SU-DHL-6 (cell line): ENCODE measurements around the gene MYPN.

ENCODE experiments used
- H2AFZ ChIP-seq: fragments of 200-600 bp; sonication (generic); 2 replicates; pipeline ENCODE4 v1.6.1; 2014; ENCODE audit warnings: low read depth, mild to moderate bottlenecking, moderate library complexity, mixed read lengths, antibody characterized with exemption, low read length; ENCODE audit not compliant: severe bottlenecking
- H3F3A ChIP-seq: fragments of 200-600 bp; shearing (Covaris generic); 2 replicates; pipeline ENCODE4 v1.6.0; 2016; ENCODE audit warnings: antibody characterized with exemption, mild to moderate bottlenecking; ENCODE audit not compliant: insufficient read depth
- H3K27ac ChIP-seq: fragments of 200-600 bp; sonication (generic); 2 replicates; pipeline ENCODE4 v1.5.1; 2016; ENCODE audit warnings: low read depth, mild to moderate bottlenecking, low read length, moderate library complexity, mixed read lengths
- H3K27me3 ChIP-seq: fragments of 200-600 bp; sonication (generic), shearing (Covaris generic); 2 replicates; pipeline ENCODE4 v1.6.0; 2014; ENCODE audit warnings: mild to moderate bottlenecking, low read length
- H3K36me3 ChIP-seq: fragments of 200-600 bp; sonication (generic); 2 replicates; pipeline ENCODE4 v1.6.1; 2014; ENCODE audit warnings: mild to moderate bottlenecking, low read length, mixed read lengths
- H3K4me2 ChIP-seq: fragments of 300-600, 200-600 bp; shearing (Covaris generic), sonication (generic); 2 replicates; pipeline ENCODE4 v1.6.0; 2014; ENCODE audit warnings: low read length, low read depth, mild to moderate bottlenecking; ENCODE audit not compliant: poor library complexity, severe bottlenecking
- H3K4me3 ChIP-seq: fragments of 200-600 bp; sonication (generic); 2 replicates; pipeline ENCODE4 v1.5.1; 2014; ENCODE audit warnings: antibody characterized with exemption, low read length, mild to moderate bottlenecking, mixed read lengths; ENCODE audit not compliant: insufficient read depth, poor library complexity, severe bottlenecking
- H3K79me2 ChIP-seq: fragments of 200-600 bp; sonication (generic); 2 replicates; pipeline ENCODE4 v1.6.1; 2014; ENCODE audit warnings: mild to moderate bottlenecking, low read length, moderate library complexity; ENCODE audit not compliant: insufficient read depth
- H3K9ac ChIP-seq: fragments of 200-600 bp; sonication (generic); 2 replicates; pipeline ENCODE4 v1.7.0; 2014; ENCODE audit warnings: mild to moderate bottlenecking, low read length
- H3K9me2 ChIP-seq: fragments of 200-600 bp; sonication (generic); replicated peaks from 2 replicates; pipeline ENCODE4 v1.6.1; 2014; ENCODE audit warnings: low read length; ENCODE audit not compliant: insufficient read depth
- H3K9me3 ChIP-seq: fragments of 200-600 bp; sonication (generic); 2 replicates; pipeline ENCODE4 v1.6.1; 2014; ENCODE audit warnings: low read length, mixed read lengths; ENCODE audit not compliant: insufficient read depth
- H4K20me1 ChIP-seq: fragments of 200-600 bp; sonication (generic); 2 replicates; pipeline ENCODE4 v1.6.1; 2014; ENCODE audit warnings: low read depth, mild to moderate bottlenecking, antibody characterized with exemption, low read length, moderate library complexity, mixed read lengths
- CTCF ChIP-seq: fragments of 200-600 bp; sonication (generic); IDR thresholded peaks from one replicate; pipeline ENCODE4 v1.5.1; 2017; ENCODE audit warnings: antibody characterized with exemption, mild to moderate bottlenecking, low read length, moderate library complexity; ENCODE audit not compliant: insufficient read depth, poor library complexity, severe bottlenecking
- EZH2phosphoT487 ChIP-seq: fragments of 200-600 bp; sonication (generic), shearing (Covaris generic); conservative IDR thresholded peaks from 2 replicates; pipeline ENCODE4 v1.6.1; 2018; ENCODE audit warnings: mild to moderate bottlenecking, antibody characterized with exemption, low read length, moderate library complexity, mixed read lengths

MYPN gene

GRCh38 chr10:68103901-68104300 is 5.4 kb upstream of the MYPN start:
- Histone ChIP-seq H2AFZ (no peak overlapping the region), H3K9ac (no peak overlapping the region), H3K79me2 (no peaks in the 10 kb centered on the region), H3F3A (no peaks in the 10 kb centered on the region), H3K9me3 (no peaks in the 10 kb centered on the region), H4K20me1 (no peaks in the 10 kb centered on the region), H3K4me2 (no peak overlapping the region), H3K4me3 (no peak overlapping the region), H3K27ac (no peak overlapping the region), H3K9me2 (no peaks in the 10 kb centered on the region), H3K27me3 (no peaks in the 10 kb centered on the region), H3K36me3 (no peaks in the 10 kb centered on the region)
- no peak for TF ChIP-seq CTCF
- no peak for TF ChIP-seq EZH2phosphoT487

- Histone ChIP-seq H3F3A (no peaks in the 10 kb centered on the region), H2AFZ (peak overlapping the region; percentile 12), H3K9ac (no peak overlapping the region), H3K9me2 (no peaks in the 10 kb centered on the region), H3K9me3 (no peaks in the 10 kb centered on the region), H4K20me1 (no peaks in the 10 kb centered on the region), H3K36me3 (no peaks in the 10 kb centered on the region), H3K27ac (no peak overlapping the region), H3K27me3 (no peaks in the 10 kb centered on the region), H3K79me2 (no peaks in the 10 kb centered on the region), H3K4me2 (no peak overlapping the region), H3K4me3 (no peak overlapping the region)
- TF ChIP-seq EZH2phosphoT487: no peak
- no peak for TF ChIP-seq CTCF
These were observed 3.5 kb upstream of the MYPN start for GRCh38 chr10:68105820-68106219.

- Histone ChIP-seq H2AFZ (no peak overlapping the region), H3K27me3 (no peaks in the 10 kb centered on the region), H3K9me2 (no peaks in the 10 kb centered on the region), H3K4me2 (no peak overlapping the region), H3K4me3 (no peak overlapping the region), H3K79me2 (no peaks in the 10 kb centered on the region), H3K27ac (no peak overlapping the region), H4K20me1 (no peaks in the 10 kb centered on the region), H3K9me3 (no peaks in the 10 kb centered on the region), H3K36me3 (no peaks in the 10 kb centered on the region), H3F3A (no peaks in the 10 kb centered on the region), H3K9ac (no peak overlapping the region)
- TF ChIP-seq EZH2phosphoT487: no peak
- TF ChIP-seq CTCF: no peak
These were observed 2.6 kb upstream of the MYPN start for GRCh38 chr10:68106656-68107055.
